Measurements from ENCODE around the gene MAP6.
A peak's percentile ranks its signal among the peaks of the same experiment; 100 is the strongest.

The MAP6 gene

GRCh38 chr11:75667831-75668450, 897 bp downstream of the MAP6 start:
- peak; percentile 78 for DNase-seq (ENCODE audit: extremely low spot score)
- TF ChIP-seq L3MBTL2 (conservative IDR thresholded peaks at IDR 0.05), result no peak
- ChIA-PET CTCF (interaction anchor here (0.6 kb wide), 1 partner anchor 1041 kb away, joined by 3 read pairs; no protein-coding TSS in a partner anchor), POLR2A (interaction anchor here (1.2 kb wide), 1 partner anchor 10 kb away, joined by 3 read pairs; no protein-coding TSS in a partner anchor)

- no peak for TF ChIP-seq PKNOX1 (IDR thresholded peaks at IDR 0.05)
- no peak for TF ChIP-seq SP1 (IDR thresholded peaks at IDR 0.05)
- DNase-seq (ENCODE audit: extremely low spot score), result peak; percentile 37
- POLR2A ChIA-PET, result no interaction called here
- CTCF ChIA-PET, result interaction anchor here (0.6 kb wide), 1 partner anchor 1040 kb away, joined by 3 read pairs; no protein-coding TSS in a partner anchor
These were observed 1.5 kb downstream of the MAP6 start for GRCh38 chr11:75667255-75667830.

- POLR2A ChIA-PET, result no interaction called here
- no peak for TF ChIP-seq FOXM1 (IDR thresholded peaks at IDR 0.05; ENCODE audit: borderline replicate concordance)
- CTCF ChIA-PET, result no interaction called here
- DNase-seq (ENCODE audit: extremely low spot score), result no peak
These were observed 2.8 kb downstream of the MAP6 start for GRCh38 chr11:75665990-75666389.

GRCh38 chr11:75665126-75665525, 3.7 kb downstream of the MAP6 start:
- DNase-seq (ENCODE audit: extremely low spot score), result no peak
- no peak for TF ChIP-seq CTBP1 (IDR thresholded peaks at IDR 0.05; ENCODE audit: borderline replicate concordance)
- TF ChIP-seq PKNOX1 (IDR thresholded peaks at IDR 0.05), result peak; percentile 59
- CTCF ChIA-PET, result interaction anchor here (0.7 kb wide), 1 partner anchor 13 kb away, joined by 3 read pairs; no protein-coding TSS in a partner anchor
- POLR2A ChIA-PET, result no interaction called here

GRCh38 chr11:75664389-75664788, 4.4 kb downstream of the MAP6 start:
- TF ChIP-seq LEF1 (IDR thresholded peaks at IDR 0.05; ENCODE audit: borderline replicate concordance) (no peak), ZNF384 (IDR thresholded peaks at IDR 0.05) (no peak), HDGF (IDR thresholded peaks at IDR 0.05; ENCODE audit: borderline replicate concordance) (no peak), L3MBTL2 (conservative IDR thresholded peaks at IDR 0.05) (no peak), BHLHE40 (IDR thresholded peaks at IDR 0.05; ENCODE audit: borderline replicate concordance) (no peak), FOXK2 (IDR thresholded peaks at IDR 0.05) (no peak), FOXA1 (IDR thresholded peaks at IDR 0.05) (no peak), SUZ12 (IDR thresholded peaks at IDR 0.05) (no peak), PKNOX1 (IDR thresholded peaks at IDR 0.05) (no peak), TARDBP (IDR thresholded peaks at IDR 0.05) (no peak), NFRKB (IDR thresholded peaks at IDR 0.05) (no peak), SP1 (IDR thresholded peaks at IDR 0.05) (no peak), FOXM1 (IDR thresholded peaks at IDR 0.05; ENCODE audit: borderline replicate concordance) (no peak), ELF4 (IDR thresholded peaks at IDR 0.05) (no peak), ARNT (IDR thresholded peaks at IDR 0.05) (no peak)
- no peak for DNase-seq (ENCODE audit: extremely low spot score)
- ChIA-PET CTCF (no interaction called here), POLR2A (no interaction called here)

GRCh38 chr11:75663808-75664207, 5.0 kb downstream of the MAP6 start:
- no peak for DNase-seq (ENCODE audit: extremely low spot score)
- POLR2A ChIA-PET, result no interaction called here
- TF ChIP-seq BHLHE40 (IDR thresholded peaks at IDR 0.05; ENCODE audit: borderline replicate concordance) (no peak), ZNF384 (IDR thresholded peaks at IDR 0.05) (no peak), SP1 (IDR thresholded peaks at IDR 0.05) (no peak), TARDBP (IDR thresholded peaks at IDR 0.05) (no peak), NFRKB (IDR thresholded peaks at IDR 0.05) (no peak), ARNT (IDR thresholded peaks at IDR 0.05) (no peak), L3MBTL2 (conservative IDR thresholded peaks at IDR 0.05) (no peak), SUZ12 (IDR thresholded peaks at IDR 0.05) (no peak), CTBP1 (IDR thresholded peaks at IDR 0.05; ENCODE audit: borderline replicate concordance) (no peak), LEF1 (IDR thresholded peaks at IDR 0.05; ENCODE audit: borderline replicate concordance) (no peak), FOXM1 (IDR thresholded peaks at IDR 0.05; ENCODE audit: borderline replicate concordance) (no peak), PKNOX1 (IDR thresholded peaks at IDR 0.05) (no peak), ELF4 (IDR thresholded peaks at IDR 0.05) (no peak), FOXA1 (IDR thresholded peaks at IDR 0.05) (no peak), HDGF (IDR thresholded peaks at IDR 0.05; ENCODE audit: borderline replicate concordance) (no peak), FOXK2 (IDR thresholded peaks at IDR 0.05) (no peak)
- CTCF ChIA-PET, result no interaction called here

- ChIA-PET CTCF (no interaction called here), POLR2A (no interaction called here)
- DNase-seq (ENCODE audit: extremely low spot score), result no peak
- TF ChIP-seq FOXA1 (IDR thresholded peaks at IDR 0.05) (no peak), HDGF (IDR thresholded peaks at IDR 0.05; ENCODE audit: borderline replicate concordance) (no peak), ARNT (IDR thresholded peaks at IDR 0.05) (no peak), ZNF384 (IDR thresholded peaks at IDR 0.05) (no peak), BHLHE40 (IDR thresholded peaks at IDR 0.05; ENCODE audit: borderline replicate concordance) (no peak), TARDBP (IDR thresholded peaks at IDR 0.05) (no peak), SUZ12 (IDR thresholded peaks at IDR 0.05) (no peak), LEF1 (IDR thresholded peaks at IDR 0.05; ENCODE audit: borderline replicate concordance) (no peak), ELF4 (IDR thresholded peaks at IDR 0.05) (no peak), PKNOX1 (IDR thresholded peaks at IDR 0.05) (no peak), FOXM1 (IDR thresholded peaks at IDR 0.05; ENCODE audit: borderline replicate concordance) (no peak), NFRKB (IDR thresholded peaks at IDR 0.05) (no peak), L3MBTL2 (conservative IDR thresholded peaks at IDR 0.05) (no peak), SP1 (IDR thresholded peaks at IDR 0.05) (no peak), FOXK2 (IDR thresholded peaks at IDR 0.05) (no peak), CTBP1 (IDR thresholded peaks at IDR 0.05; ENCODE audit: borderline replicate concordance) (no peak)
These were observed 9.0 kb downstream of the MAP6 start for GRCh38 chr11:75659836-75660235.
